GM21515 (cell line): ENCODE data around the gene MRPS21.

Experiments
- ATAC-seq: cut with Tn5 transposase; IDR thresholded peaks from one replicate; pipeline ENCODE4 v1.9.1; 2021; ENCODE audit not compliant: unreplicated experiment

Gene MRPS21

GRCh38 chr1:150293433-150294253, at the start of gene MRPS21:
Gene MRPS21 (plus strand): TSS chr1:150293861. CDS start chr1:150294367, 506 bp downstream.
- peak; percentile 93 for ATAC-seq

DNA sequence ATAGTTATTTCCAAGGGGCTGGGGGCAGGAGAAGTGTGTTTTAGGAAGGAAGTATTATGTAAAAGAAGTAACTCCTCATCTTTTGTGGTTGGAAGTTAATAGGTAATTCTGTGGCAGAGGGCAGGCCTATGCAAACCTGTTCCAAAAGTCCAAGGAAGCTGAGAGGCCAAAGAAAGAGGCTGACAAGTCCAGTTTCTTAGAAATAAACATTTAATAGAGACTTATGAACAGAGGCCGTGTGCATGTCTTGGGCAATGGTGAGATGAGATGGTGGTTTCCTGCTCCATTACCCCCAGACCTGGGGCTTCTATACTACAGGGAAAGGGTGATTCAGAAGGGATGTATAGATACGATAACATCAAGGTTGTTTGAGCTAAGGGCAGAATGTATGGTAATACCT, 43.7 kb upstream of the MRPS21 start:
- no peak for ATAC-seq

DNA sequence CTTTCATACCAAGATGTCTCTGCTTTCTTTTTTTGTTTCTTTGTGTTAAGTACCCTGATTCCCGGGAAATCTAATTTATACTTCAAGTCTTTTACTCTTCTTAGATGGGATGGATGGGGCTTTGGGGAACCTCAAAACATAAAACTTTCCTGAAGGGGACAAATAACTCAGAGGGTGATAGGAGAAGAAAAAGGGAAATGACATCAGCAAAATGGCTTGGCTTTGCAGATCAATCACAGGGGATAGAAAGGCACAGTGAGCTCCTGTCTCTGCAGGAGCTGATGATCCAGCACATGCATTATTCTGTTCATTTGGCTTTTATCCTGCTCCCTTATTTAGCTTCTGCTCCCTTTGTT, 37.5 kb upstream of the MRPS21 start:
- no peak for ATAC-seq

DNA sequence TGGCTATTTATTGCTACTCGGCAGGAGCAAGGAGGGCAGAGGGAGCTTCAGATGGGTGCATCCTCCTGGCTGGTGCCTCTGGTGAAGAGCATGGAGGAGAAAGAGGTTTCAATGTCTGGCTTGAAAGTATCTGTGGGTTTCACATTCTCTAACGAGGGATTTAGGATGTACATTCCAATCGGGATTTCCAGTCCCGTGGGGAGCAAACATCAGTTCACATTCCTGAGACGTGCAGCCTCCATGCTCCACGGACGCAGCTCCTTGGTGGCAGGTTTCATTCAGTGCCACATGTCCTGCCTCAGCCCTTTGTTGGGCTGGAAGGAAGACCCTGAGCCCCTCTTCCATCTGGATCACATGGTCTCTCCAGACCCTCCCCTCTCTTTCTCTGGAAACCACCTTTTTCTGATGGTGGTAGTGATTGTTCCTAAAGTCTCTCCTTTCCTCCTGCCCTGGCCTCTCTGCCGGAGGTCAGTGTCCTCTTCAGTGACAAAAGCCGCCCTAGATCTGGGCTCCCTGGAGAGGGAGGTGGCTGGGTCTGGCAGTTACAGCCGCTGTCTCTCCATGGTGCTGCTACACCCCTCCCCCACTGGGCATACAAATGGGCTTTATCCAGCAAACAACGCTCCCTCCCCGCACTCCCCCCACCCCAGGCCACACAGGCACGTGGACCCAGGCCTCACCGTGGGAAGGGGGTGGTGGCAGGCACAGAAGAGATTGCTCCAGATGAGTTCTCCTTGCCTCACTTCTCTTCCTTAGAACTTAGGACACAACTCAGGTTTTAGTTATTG, 36.9 kb upstream of the MRPS21 start:
- ATAC-seq = no peak

DNA sequence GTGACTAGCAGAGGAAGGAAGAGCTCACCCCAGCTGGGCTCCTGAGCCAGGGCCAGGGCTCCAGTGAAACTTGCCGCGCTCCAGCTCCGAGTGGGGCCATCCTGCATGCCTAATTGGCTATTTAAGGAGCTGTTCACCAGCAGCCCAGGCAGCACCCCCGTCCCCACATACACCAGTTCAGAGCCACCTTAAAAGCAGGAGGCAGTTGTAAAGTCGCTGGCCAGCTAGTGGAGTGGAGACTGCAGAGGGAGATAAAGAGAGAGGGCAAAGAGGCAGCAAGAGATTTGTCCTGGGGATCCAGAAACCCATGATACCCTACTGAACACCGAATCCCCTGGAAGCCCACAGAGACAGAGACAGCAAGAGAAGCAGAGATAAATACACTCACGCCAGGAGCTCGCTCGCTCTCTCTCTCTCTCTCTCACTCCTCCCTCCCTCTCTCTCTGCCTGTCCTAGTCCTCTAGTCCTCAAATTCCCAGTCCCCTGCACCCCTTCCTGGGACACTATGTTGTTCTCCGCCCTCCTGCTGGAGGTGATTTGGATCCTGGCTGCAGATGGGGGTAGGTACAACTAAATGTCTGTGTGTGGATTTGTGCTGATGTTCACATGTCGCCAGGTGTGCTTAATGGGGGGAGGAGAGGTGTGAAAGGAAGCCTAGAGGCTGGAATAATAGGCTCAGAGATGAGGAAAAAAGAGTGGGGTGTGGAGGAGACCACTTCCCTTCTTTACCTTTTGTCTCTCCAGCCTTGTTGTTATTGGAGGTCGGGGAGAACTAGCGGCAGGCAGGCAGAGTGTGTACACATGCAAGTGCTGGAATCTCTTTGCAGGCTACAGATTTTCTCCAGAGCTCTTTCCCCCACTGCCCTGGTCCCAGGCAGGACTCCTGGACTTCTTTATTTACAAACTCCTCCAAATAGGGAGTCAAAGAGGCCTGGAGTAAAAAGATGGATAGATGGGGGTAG, 35.8 kb upstream of the MRPS21 start, which contains the start of gene CA14:
CA14 (plus strand) TSS at position 151 of the 962 bp plus-strand sequence; CDS start at position 506, 355 bp downstream.
- ATAC-seq = no peak

DNA sequence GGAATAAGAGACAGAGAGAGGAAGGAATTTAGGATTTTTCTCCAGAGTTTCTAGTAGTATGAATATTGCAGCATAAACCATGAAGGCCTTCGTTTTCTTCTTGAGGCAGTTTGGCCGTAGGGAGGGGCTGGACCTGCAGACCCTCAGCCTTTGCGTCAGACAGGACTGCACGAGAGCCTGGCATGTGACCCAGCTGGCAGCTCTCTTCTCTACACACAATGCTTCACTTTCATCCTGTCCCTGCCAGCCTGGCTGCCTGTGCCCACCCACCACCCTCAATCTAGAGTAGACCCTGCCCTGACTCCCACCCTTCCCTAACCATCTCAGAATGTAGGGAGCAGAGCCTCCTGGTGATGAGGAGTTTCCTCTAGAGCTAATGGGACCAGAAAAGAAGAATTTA, 34.4 kb upstream of the MRPS21 start:
- ATAC-seq = no peak

GRCh38 chr1:150259758-150260669, 33.6 kb upstream of the MRPS21 start:
- no peak for ATAC-seq

DNA sequence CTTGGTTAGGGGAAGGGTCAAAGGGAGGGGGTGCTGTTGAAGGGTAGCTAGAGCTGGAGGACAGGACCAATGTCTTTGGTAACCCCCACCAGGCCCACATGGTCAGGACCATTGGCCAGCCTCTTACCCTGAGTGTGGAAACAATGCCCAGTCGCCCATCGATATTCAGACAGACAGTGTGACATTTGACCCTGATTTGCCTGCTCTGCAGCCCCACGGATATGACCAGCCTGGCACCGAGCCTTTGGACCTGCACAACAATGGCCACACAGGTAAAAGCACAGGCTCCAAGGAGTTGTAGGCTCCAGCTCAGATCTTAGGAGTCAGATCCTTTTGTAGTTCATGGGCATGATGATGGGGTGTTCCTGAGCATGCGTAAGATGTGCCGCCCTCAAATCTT, 32.3 kb upstream of the MRPS21 start:
- ATAC-seq = no peak

DNA sequence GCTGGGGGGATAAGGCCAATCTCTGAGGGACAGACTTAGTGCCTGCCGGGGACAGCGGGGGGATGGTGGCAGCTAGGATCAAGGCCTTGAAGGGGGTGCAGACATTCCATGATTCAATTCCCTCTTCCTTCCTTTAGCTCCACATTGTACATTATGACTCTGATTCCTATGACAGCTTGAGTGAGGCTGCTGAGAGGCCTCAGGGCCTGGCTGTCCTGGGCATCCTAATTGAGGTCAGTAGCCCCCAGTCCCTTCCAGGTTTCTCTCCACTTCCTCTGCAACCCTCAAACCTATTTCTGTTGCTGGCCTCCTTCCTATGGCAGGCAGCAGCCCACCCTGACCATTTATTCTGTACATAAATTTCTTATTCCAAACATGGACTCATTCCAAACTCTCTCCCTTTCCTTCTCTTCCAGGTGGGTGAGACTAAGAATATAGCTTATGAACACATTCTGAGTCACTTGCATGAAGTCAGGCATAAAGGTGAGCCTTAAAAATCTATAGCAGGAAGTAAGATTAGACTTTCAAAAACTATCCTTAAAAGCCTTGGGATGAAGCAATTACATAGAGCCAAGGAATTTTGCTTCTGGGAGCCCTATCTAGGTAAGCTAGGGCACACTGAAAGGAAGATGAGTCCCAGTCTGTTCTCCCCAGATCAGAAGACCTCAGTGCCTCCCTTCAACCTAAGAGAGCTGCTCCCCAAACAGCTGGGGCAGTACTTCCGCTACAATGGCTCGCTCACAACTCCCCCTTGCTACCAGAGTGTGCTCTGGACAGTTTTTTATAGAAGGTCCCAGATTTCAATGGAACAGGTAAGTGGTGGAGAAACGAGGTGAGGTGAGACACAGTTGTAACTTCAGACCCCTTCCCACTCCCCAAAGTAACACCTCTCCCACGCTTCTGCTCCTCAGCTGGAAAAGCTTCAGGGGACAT, 31.0 kb upstream of the MRPS21 start:
- ATAC-seq = no peak

DNA sequence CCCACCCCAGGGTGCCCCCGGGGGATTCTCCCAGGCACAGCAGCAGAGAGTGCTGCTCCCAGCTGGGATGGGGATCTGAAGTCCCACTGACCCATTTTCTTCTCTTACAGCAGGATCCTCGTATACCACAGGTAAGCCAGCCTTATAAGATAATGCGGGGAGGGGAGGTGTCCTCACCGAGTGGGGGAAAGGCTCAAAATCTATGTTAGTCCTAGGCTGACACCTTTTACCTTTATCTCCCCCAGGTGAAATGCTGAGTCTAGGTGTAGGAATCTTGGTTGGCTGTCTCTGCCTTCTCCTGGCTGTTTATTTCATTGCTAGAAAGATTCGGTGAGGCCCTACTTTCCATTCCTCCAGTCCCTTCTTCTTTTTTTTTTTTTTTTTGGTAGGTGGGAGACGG, 30.1 kb upstream of the MRPS21 start:
- ATAC-seq = no peak

GRCh38 chr1:150267896-150268295, 25.8 kb upstream of the MRPS21 start:
- ATAC-seq = no peak

DNA sequence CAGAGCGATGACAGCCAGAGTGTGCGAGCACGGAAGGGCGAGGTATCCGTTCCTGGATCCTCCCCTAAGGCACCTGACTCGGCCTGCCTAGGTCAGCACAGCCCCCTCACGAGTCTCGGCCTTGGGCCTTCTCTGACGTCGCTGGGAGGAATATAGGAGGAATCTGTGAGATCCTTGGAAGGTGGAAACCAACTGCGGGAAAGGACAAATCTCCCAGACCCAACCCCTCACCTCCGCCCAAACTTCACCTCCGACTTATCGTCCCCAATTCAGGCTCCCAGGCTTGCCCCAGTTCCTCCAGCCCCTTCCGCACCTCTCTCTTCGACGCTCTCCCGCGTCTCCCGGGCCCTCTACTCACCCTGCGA, 25.3 kb upstream of the MRPS21 start:
- peak; percentile 29 for ATAC-seq

- ATAC-seq = peak; percentile 85
These were observed 24.8 kb upstream of the MRPS21 start, which contains the start of gene APH1A for GRCh38 chr1:150268705-150269403. Gene APH1A (minus strand): TSS chr1:150269016. CDS start chr1:150268810, 206 bp downstream.

DNA sequence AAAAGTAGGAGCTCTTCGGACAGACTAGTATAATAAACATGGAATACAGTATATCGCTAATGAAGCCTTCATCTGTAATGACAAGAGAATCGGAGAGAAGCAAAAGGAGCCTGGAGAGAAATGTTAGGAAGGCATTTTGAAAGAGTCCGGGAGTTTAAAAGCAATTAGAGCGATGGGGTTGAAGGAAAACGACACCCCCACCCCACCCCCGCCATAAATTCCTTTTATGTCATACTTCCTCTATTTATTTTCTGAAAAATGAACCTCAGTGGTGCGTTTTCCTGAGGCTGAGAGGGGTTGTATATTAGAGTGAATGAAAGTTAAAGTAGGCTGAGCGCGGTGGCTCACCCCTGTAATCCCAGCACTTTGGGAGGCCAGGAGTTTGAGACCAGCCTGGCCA, 24.2 kb upstream of the MRPS21 start:
- no peak for ATAC-seq

DNA sequence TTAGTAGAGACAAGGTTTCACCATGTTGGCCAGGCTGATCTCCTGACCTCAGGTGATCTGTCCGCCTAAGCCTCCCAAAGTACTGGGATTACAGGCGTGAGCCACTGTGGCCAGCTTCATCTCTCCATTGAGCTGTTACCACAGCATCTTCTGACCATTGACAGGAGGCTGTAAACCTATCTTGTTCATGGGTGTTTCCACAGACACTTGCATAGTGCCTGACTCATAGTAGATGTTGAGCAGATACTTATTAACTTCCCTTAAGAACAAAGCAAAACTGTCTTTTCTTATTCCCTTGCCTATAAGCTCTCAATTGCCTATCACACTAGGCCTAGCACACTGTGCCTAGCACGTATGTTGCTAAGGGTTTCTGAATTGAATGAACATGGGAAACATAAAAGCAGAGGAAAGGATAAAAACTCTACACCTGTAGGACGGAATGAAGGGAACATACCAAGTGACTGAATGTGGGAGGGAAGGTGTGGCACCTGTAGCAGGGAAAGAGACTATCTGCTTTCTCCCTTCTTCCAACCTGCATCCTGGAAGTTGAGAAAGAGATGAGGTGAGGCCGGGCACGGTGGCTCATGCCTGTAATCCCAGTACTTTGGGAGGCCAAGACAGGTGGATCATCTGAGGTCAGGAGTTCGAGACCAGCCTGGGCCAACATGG, 22.2 kb upstream of the MRPS21 start:
- ATAC-seq = no peak

GRCh38 chr1:150273311-150273710, 20.4 kb upstream of the MRPS21 start:
- no peak for ATAC-seq

GRCh38 chr1:150280138-150280707, 13.4 kb upstream of the MRPS21 start:
- ATAC-seq = no peak
